Fibroblast of the aortic adventitia (primary cell): ENCODE results near the gene MSANTD1. TPM values are rescaled to one million over a fixed set of nuclear protein-coding genes. Genes with fewer than 3 reads are reported as not detected.
"Not testable (repeated sequence)": the region's sequence is repeated elsewhere in the genome, so short reads cannot be mapped to it uniquely, and the experiment has no call there.

Source experiments
- DNase-seq: peaks from one replicate; pipeline ENCODE4 v3.0.0-alpha.2; 2010; ENCODE audit warnings: low read depth
- H3K4me3 ChIP-seq: 2 replicates; pipeline ENCODE4 v1.5.1; 2011; ENCODE audit warnings: low read depth, mild to moderate bottlenecking, control low read depth, low read length, moderate library complexity
- CTCF ChIP-seq: IDR thresholded peaks from 2 replicates; pipeline ENCODE4 v1.5.1; 2011; ENCODE audit warnings: mild to moderate bottlenecking, low read length, control low read depth, inconsistent platforms; ENCODE audit not compliant: insufficient read depth
- total RNA-seq: library from RNA; depleted of rRNA; stranded (reverse); fragments of >200 nt; gene quantifications from 2 replicates; pipeline ENCODE4 v1.2.3, GENCODE V29; 2012; ENCODE audit warnings: low replicate concordance

MSANTD1 gene
- total RNA-seq, 1 donor, result 0.63 TPM

GRCh38 chr4:3297066-3297859 lies 48.3 kb downstream of the MSANTD1 start:
- H3K4me3 ChIP-seq, result no peak overlapping the region
- DNase-seq, result no peak
- TF ChIP-seq CTCF, result no peak

- H3K4me3 ChIP-seq, result no peak overlapping the region
- no peak for DNase-seq
- no peak for TF ChIP-seq CTCF
Measured at GRCh38 chr4:3299122-3299975, 50.4 kb downstream of the MSANTD1 start.

GRCh38 chr4:3299976-3300671 lies 51.2 kb downstream of the MSANTD1 start:
- no peak overlapping the region for H3K4me3 ChIP-seq
- no peak for TF ChIP-seq CTCF
- DNase-seq, result no peak

- DNase-seq, result not testable (repeated sequence)
Measured at GRCh38 chr4:3300882-3301281, 51.9 kb downstream of the MSANTD1 start.

GRCh38 chr4:3301450-3302172 lies 52.7 kb downstream of the MSANTD1 start:
- TF ChIP-seq CTCF, result no peak
- DNase-seq, result no peak
- no peak overlapping the region for H3K4me3 ChIP-seq

More at GRCh38 chr4:3300882-3301281, 51.9 kb downstream of the MSANTD1 start:
- not testable (repeated sequence) for H3K4me3 ChIP-seq

GRCh38 chr4:3302173-3302785 lies 53.3 kb downstream of the MSANTD1 start:
- H3K4me3 ChIP-seq, result no peak overlapping the region
- DNase-seq, result no peak
- no peak for TF ChIP-seq CTCF
